CD14-positive monocyte (primary cell): ENCODE data around the gene TMEM218. TPM values are rescaled to one million over a fixed set of nuclear protein-coding genes. Genes with fewer than 3 reads are reported as not detected.

Experiments used
- DNase-seq, 3 donors: peaks; one replicate each; pipeline ENCODE4 v3.0.0-alpha.2; 2011 to 2022
- H2AFZ ChIP-seq: 2 replicates; pipeline ENCODE4 v1.6.0; 2012; ENCODE audit warnings: mild to moderate bottlenecking, low read depth, low read length, inconsistent platforms; ENCODE audit not compliant: insufficient read depth, poor library complexity, severe bottlenecking
- H3K27ac ChIP-seq, 2 donors: 1 replicate in 1 of 2; 2 replicates in 1 of 2; pipeline ENCODE4 v1.5.1; 2012 to 2013; ENCODE audit warnings: low read length in 2 of 2, control low read depth in 1 of 2, inconsistent platforms in 1 of 2, low read depth in 1 of 2, mild to moderate bottlenecking in 1 of 2
- H3K27me3 ChIP-seq, 2 donors: one replicate each; pipeline versions ENCODE4 v1.6.0 to v1.6.1; 2011 to 2013; ENCODE audit warnings: low read length in 2 of 2; ENCODE audit not compliant: control insufficient read depth in 2 of 2, insufficient read depth in 2 of 2
- H3K36me3 ChIP-seq, 2 donors: replicated peaks in 1 of 2; 1 replicate in 1 of 2; 2 replicates in 1 of 2; pipeline versions ENCODE4 v1.5.1 to v1.6.1; 2012 to 2013; ENCODE audit warnings: low read length in 2 of 2, control low read depth in 1 of 2, inconsistent platforms in 1 of 2, mild to moderate bottlenecking in 1 of 2; ENCODE audit not compliant: insufficient read depth in 2 of 2, control insufficient read depth in 1 of 2
- H3K4me1 ChIP-seq, 2 donors: 1 replicate in 1 of 2; 2 replicates in 1 of 2; pipeline versions ENCODE4 v1.5.1 to v1.6.1; 2012 to 2013; ENCODE audit warnings: low read length in 2 of 2, control low read depth in 1 of 2, inconsistent platforms in 1 of 2, mild to moderate bottlenecking in 1 of 2, moderate library complexity in 1 of 2; ENCODE audit not compliant: insufficient read depth in 2 of 2, control insufficient read depth in 1 of 2
- H3K4me2 ChIP-seq: replicated peaks from 2 replicates; pipeline ENCODE3; 2012; ENCODE audit warnings: low read length, moderate library complexity, mild to moderate bottlenecking; ENCODE audit not compliant: poor library complexity, severe bottlenecking; ENCODE audit errors: extremely low read depth
- H3K4me3 ChIP-seq, 3 experiments: fragments of 200-600 bp in 1 of 3; sonication (generic) in 1 of 3; replicated peaks in 1 of 3; 1 replicate in 2 of 3; 2 replicates in 1 of 3; pipeline ENCODE4 v1.5.1; 2011 to 2013; ENCODE audit warnings: low read length in 3 of 3, mild to moderate bottlenecking in 3 of 3, control low read depth in 2 of 3, low read depth in 2 of 3, inconsistent platforms in 1 of 3, moderate library complexity in 1 of 3
- H3K79me2 ChIP-seq: 2 replicates; pipeline ENCODE4 v1.6.0; 2012; ENCODE audit warnings: mild to moderate bottlenecking, control low read depth, inconsistent platforms, low read length, moderate library complexity; ENCODE audit not compliant: insufficient read depth
- H3K9ac ChIP-seq: 2 replicates; pipeline ENCODE4 v1.6.0; 2017; ENCODE audit warnings: low read length, mild to moderate bottlenecking; ENCODE audit not compliant: insufficient read depth, poor library complexity, severe bottlenecking
- H3K9me3 ChIP-seq, 2 donors: replicated peaks in 1 of 2; 1 replicate in 1 of 2; 2 replicates in 1 of 2; pipeline versions ENCODE4 v1.5.1 to v1.6.1; 2012 to 2013; ENCODE audit warnings: low read length in 2 of 2, control low read depth in 1 of 2; ENCODE audit not compliant: control insufficient read depth in 1 of 2, insufficient read depth in 1 of 2
- H4K20me1 ChIP-seq: 2 replicates; pipeline ENCODE4 v1.6.0; 2012; ENCODE audit warnings: mild to moderate bottlenecking, low read length, control low read depth, moderate library complexity; ENCODE audit not compliant: insufficient read depth
- H3K27ac Mint-ChIP-seq, 7 donors: one replicate each; pipeline ENCODE4 v1.8.0; 2020; ENCODE audit warnings: mild to moderate bottlenecking in 7 of 7, mixed read lengths in 7 of 7, moderate library complexity in 6 of 7, inconsistent platforms in 2 of 7
- H3K27me3 Mint-ChIP-seq, 3 donors: one replicate each; pipeline ENCODE4 v1.8.0; 2021 to 2022; ENCODE audit warnings: low read depth in 3 of 3, mild to moderate bottlenecking in 3 of 3, mixed read lengths in 3 of 3, moderate library complexity in 3 of 3, inconsistent platforms in 1 of 3
- H3K36me3 Mint-ChIP-seq, 2 donors: one replicate each; pipeline ENCODE4 v1.8.0; 2020; ENCODE audit warnings: mixed read lengths in 2 of 2, inconsistent platforms in 1 of 2, mild to moderate bottlenecking in 1 of 2
- H3K4me1 Mint-ChIP-seq: one replicate; pipeline ENCODE4 v1.8.0; 2020; ENCODE audit warnings: mild to moderate bottlenecking, mixed read lengths
- H3K4me3 Mint-ChIP-seq, 2 donors: one replicate each; pipeline ENCODE4 v1.8.0; 2020; ENCODE audit warnings: mild to moderate bottlenecking in 2 of 2, mixed read lengths in 2 of 2, moderate library complexity in 1 of 2
- H3K9me3 Mint-ChIP-seq, 7 donors: one replicate each; pipeline ENCODE4 v1.8.0; 2020 to 2022; ENCODE audit warnings: mixed read lengths in 7 of 7, mild to moderate bottlenecking in 6 of 7, moderate library complexity in 6 of 7, inconsistent platforms in 2 of 7
- WGBS: methylation state at CpG from one replicate; pipeline ENCODE4 v1.1.5; 2013; ENCODE audit warnings: missing lambda C conversion rate; ENCODE audit not compliant: insufficient coverage; 5-methylcytosine and 5-hydroxymethylcytosine counted together
- intact Hi-C, 2 donors: fragments of 100-400 bp; cut with micrococcal nuclease; formaldehyde crosslinking; loops; one replicate each; pipeline versions ENCODE4 v1.15.0 to v1.15.1; 2023
- polyA plus RNA-seq, 3 donors: library from polyadenylated mRNA; depleted of rRNA in 1 of 3; unstranded in 2 of 3; stranded (reverse) in 1 of 3; fragments of 300-500 nt in 2 of 3; fragments of >200 nt in 1 of 3; fragmentation: Illumina TruSeq in 2 of 3; gene quantifications; 1 replicate in 2 of 3; 2 replicates in 1 of 3; pipeline ENCODE4 v1.2.3, GENCODE V29; 2012 to 2021
- TF ChIP-seq, protein P1 (sequence below): fragments of 200-600 bp; IDR thresholded peaks from one replicate; pipeline ENCODE4 v1.8.0; 2022; ENCODE audit warnings: antibody characterized with exemption, mild to moderate bottlenecking

TMEM218 gene
- polyA plus RNA-seq, 3 donors: 40.3 to 57.7 (median 55.7) TPM

DNA sequence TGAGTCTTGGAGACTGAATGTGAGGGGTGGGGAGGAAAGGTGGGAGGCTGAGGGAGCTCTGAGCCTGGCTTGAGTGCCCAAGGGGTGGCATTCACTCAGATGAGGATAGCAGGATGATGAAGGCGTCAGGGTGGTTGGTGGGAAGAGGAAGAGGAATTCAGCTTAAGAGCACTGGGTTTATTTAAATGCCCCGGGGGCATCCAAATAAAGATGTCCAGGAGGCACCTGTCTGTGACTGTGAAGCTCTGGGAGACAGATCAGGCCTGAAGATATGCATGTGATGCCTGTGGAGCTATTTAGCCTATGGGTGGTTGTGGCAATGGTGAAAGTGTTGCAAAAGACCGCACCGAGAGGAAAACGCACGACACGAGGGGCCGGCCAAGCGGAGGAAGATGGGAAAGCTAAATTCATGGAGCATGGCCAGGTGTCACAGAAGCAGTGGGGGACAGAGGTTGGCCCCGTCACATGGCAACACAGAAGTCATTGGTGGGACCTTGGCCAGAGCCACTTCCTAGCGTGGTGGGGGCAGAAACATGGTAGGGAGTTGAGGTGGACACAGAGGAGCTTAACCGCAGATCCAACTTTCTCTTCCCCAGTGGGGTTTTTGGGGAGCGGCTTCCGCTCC, 32.8 kb downstream of the TMEM218 start:
- Histone ChIP-seq H3K27me3 (no peaks in the 10 kb centered on the region), H3K4me1 (peaks cover 44 to 54% of the 10 kb centered on the region in 2 donors), H3K79me2 (peaks cover 7% of the 10 kb centered on the region), H3K27ac (peak overlapping the region in 1 of 2 donors; percentile 34), H3K4me3 (no peak overlapping the region), H2AFZ (no peak overlapping the region), H3K9me3 (no peaks in the 10 kb centered on the region), H3K9ac (no peak overlapping the region), H4K20me1 (no peaks in the 10 kb centered on the region), H3K4me2 (no peak overlapping the region), H3K36me3 (peaks cover 59 to 83% of the 10 kb centered on the region in 2 donors)
- H3K4me1 Mint-ChIP-seq: peaks cover 53% of the 10 kb centered on the region
- intact Hi-C loops: no loop called here
- no peak overlapping the region for H3K4me3 Mint-ChIP-seq
- H3K36me3 Mint-ChIP-seq: peaks cover 84 to 93% of the 10 kb centered on the region in 2 donors
- H3K27me3 Mint-ChIP-seq: peaks cover 0 to 8% (median 5%) of the 10 kb centered on the region in 3 donors
- H3K27ac Mint-ChIP-seq: peak overlapping the region in 5 of 7 donors; percentile 3 to 82 (median 77)
- no peak for DNase-seq
- TF ChIP-seq, protein P1, sequence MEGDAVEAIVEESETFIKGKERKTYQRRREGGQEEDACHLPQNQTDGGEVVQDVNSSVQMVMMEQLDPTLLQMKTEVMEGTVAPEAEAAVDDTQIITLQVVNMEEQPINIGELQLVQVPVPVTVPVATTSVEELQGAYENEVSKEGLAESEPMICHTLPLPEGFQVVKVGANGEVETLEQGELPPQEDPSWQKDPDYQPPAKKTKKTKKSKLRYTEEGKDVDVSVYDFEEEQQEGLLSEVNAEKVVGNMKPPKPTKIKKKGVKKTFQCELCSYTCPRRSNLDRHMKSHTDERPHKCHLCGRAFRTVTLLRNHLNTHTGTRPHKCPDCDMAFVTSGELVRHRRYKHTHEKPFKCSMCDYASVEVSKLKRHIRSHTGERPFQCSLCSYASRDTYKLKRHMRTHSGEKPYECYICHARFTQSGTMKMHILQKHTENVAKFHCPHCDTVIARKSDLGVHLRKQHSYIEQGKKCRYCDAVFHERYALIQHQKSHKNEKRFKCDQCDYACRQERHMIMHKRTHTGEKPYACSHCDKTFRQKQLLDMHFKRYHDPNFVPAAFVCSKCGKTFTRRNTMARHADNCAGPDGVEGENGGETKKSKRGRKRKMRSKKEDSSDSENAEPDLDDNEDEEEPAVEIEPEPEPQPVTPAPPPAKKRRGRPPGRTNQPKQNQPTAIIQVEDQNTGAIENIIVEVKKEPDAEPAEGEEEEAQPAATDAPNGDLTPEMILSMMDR: no peak
- 72% methylated on average over 7 of the region's 14 CpGs for WGBS
- H3K9me3 Mint-ChIP-seq: peaks cover 0 to 2% (median 0%) of the 10 kb centered on the region in 7 donors

DNA sequence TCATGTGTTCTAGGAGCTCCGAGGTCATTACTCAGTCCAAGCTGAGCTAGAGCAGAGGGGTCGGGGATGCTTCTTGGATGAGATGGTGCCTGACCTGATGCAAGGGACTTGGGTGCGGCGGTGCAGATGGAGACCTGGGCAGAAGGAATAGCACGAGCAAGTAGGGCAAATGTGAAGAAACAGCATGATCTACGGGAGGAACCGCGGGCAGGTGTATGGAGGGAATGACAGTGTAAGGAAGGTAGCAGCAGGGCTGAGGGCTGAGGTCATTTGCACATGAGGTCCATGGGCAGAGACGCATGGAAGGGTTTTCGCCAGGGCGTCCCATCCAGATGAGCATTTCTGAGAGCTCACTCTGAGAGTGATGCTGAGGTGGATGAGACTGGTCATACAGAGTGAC, 33.4 kb downstream of the TMEM218 start:
- intact Hi-C loops: no loop called here
- no peak for DNase-seq
- H3K9ac ChIP-seq: no peak overlapping the region
- no peaks in the 10 kb centered on the region for H4K20me1 ChIP-seq
- no peak overlapping the region for H3K27ac ChIP-seq
- no peak overlapping the region for H3K4me3 Mint-ChIP-seq
- peaks cover 13% of the 10 kb centered on the region for H3K79me2 ChIP-seq
- H3K9me3 ChIP-seq: no peaks in the 10 kb centered on the region
- TF ChIP-seq, protein P1: no peak
- no peak overlapping the region for H3K4me2 ChIP-seq
- peaks cover 59% of the 10 kb centered on the region for H3K4me1 Mint-ChIP-seq
- H3K36me3 ChIP-seq: peaks cover 53 to 78% of the 10 kb centered on the region in 2 donors
- H3K36me3 Mint-ChIP-seq: peaks cover 78 to 91% of the 10 kb centered on the region in 2 donors
- peaks cover 50 to 60% of the 10 kb centered on the region in 2 donors for H3K4me1 ChIP-seq
- H3K27me3 ChIP-seq: no peaks in the 10 kb centered on the region
- peaks cover 0 to 2% (median 0%) of the 10 kb centered on the region in 7 donors for H3K9me3 Mint-ChIP-seq
- H3K27ac Mint-ChIP-seq: peak overlapping the region; percentile 3 to 77 (median 53)
- no peak overlapping the region for H3K4me3 ChIP-seq
- WGBS: 98% methylated on average over 11 of the region's 11 CpGs
- H2AFZ ChIP-seq: no peak overlapping the region
- peaks cover 0 to 8% (median 4%) of the 10 kb centered on the region in 3 donors for H3K27me3 Mint-ChIP-seq
